Fibroblast of villous mesenchyme (primary cell): ENCODE measurements around the gene ACSL1. TPM values are rescaled to one million over a fixed set of nuclear protein-coding genes. Genes with fewer than 3 reads are reported as not detected.

Source experiments
- DNase-seq: peaks from one replicate; pipeline ENCODE4 v3.0.0-alpha.2; 2010; ENCODE audit warnings: low read depth
- H3K4me3 ChIP-seq: 2 replicates; pipeline ENCODE4 v1.5.1; 2011; ENCODE audit warnings: low read depth, mild to moderate bottlenecking, low read length
- total RNA-seq: library from RNA; depleted of rRNA; stranded (reverse); fragments of >200 nt; gene quantifications from 2 replicates; pipeline ENCODE4 v1.2.3, GENCODE V29; 2012
- TF ChIP-seq, protein P1 (sequence below): IDR thresholded peaks from 2 replicates; pipeline ENCODE4 v1.5.1; 2012; ENCODE audit warnings: low read depth, mild to moderate bottlenecking, low read length; ENCODE audit not compliant: insufficient read depth

Gene ACSL1
- total RNA-seq, 1 donor, result 32.4 TPM

DNA sequence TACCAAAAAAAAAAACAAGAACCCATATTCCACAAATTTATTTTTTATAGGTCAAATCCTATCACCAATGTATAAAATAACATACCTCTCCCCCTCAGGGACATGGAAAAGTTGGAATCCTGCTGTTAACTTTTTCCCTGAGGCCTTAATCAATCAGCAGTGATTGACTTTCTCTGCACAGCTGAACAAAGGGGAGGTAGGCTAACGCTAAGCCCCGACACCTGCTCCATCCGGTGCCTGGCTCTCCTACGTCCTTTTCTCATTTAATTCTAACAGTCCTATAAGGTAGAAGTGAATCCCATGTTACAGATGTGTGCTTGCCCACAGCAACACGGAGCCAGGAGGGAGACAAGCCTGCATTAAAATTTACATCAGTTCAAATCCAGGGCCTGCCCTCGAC lies 94.7 kb downstream of the ACSL1 start:
- no peak for DNase-seq
- H3K4me3 ChIP-seq, result no peak overlapping the region
- TF ChIP-seq, protein P1, sequence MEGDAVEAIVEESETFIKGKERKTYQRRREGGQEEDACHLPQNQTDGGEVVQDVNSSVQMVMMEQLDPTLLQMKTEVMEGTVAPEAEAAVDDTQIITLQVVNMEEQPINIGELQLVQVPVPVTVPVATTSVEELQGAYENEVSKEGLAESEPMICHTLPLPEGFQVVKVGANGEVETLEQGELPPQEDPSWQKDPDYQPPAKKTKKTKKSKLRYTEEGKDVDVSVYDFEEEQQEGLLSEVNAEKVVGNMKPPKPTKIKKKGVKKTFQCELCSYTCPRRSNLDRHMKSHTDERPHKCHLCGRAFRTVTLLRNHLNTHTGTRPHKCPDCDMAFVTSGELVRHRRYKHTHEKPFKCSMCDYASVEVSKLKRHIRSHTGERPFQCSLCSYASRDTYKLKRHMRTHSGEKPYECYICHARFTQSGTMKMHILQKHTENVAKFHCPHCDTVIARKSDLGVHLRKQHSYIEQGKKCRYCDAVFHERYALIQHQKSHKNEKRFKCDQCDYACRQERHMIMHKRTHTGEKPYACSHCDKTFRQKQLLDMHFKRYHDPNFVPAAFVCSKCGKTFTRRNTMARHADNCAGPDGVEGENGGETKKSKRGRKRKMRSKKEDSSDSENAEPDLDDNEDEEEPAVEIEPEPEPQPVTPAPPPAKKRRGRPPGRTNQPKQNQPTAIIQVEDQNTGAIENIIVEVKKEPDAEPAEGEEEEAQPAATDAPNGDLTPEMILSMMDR, result no peak

DNA sequence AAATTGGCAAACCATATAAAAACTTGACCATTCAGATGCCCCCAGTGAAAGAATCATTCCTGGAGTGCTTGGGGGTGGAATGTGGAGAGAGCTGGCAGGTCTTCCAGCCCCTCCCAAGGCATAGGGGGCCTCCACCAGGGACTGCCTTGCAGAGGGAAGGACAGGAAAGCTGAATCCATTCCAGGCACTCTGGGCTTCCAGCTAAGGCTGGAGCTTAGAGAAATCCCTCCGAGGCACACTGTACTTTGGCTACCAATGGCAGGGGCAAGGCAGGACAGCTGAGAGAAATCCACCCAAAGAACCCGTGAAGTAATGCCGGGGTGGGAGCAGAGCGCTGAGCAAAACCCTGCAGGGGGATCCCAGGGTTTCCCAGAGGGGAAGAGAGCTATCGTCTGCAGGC lies 95.8 kb downstream of the ACSL1 start:
- H3K4me3 ChIP-seq, result no peak overlapping the region
- no peak for DNase-seq
- TF ChIP-seq, protein P1, result no peak

DNA sequence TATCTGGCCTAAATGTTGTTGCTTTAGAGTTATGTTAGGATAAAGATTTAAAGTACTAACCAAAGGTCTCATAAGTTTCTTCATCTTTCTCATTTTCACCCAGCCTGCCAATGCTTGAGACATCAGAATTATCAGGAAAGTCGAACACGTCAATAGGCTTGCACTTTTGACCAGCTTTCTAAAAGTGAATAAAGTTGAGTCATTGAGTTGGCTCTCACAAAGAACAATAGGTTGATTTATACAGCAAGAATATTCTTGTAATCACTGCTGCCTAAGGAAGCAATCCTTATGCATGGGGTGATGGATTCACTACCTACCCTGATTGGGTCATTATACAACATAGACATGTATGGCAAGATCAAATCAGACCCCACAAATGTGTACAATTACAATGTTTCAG lies 96.9 kb downstream of the ACSL1 start:
- H3K4me3 ChIP-seq, result no peak overlapping the region
- TF ChIP-seq, protein P1, result no peak
- DNase-seq, result no peak

- DNase-seq, result no peak
- no peak overlapping the region for H3K4me3 ChIP-seq
- TF ChIP-seq, protein P1, result no peak
These were observed 98.3 kb downstream of the ACSL1 start for GRCh38 chr4:184727430-184727829.

- no peak for DNase-seq
- TF ChIP-seq, protein P1, result no peak
- no peak overlapping the region for H3K4me3 ChIP-seq
These were observed 103.0 kb downstream of the ACSL1 start for GRCh38 chr4:184722798-184723197.

- TF ChIP-seq, protein P1, result no peak
- H3K4me3 ChIP-seq, result no peak overlapping the region
- no peak for DNase-seq
These were observed 104.5 kb downstream of the ACSL1 start for GRCh38 chr4:184721254-184721653.

DNA sequence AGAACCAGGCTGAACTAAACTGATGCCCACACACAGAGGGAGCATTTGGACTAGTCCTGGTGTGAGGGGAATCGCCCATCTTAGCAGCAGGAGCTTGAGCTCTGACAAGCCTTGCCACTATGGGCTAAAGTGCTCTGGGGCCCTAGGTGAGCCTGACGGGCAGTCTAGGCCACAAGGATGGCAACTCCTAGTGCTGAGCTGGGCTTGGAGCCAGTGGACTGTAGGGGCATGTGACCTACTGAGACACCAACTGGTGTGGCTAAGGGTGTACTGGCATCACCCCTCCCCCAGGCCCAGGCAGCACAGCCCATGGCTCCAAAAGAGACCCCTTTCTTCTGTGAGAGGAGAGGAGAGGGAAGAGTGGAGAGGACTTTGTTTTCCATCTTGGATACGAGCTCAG lies 106.4 kb downstream of the ACSL1 start:
- DNase-seq, result no peak
- H3K4me3 ChIP-seq, result no peak overlapping the region
- TF ChIP-seq, protein P1, result no peak
